Superior temporal gyrus (tissue), 1 donor: ENCODE results near the gene RAB26.
"Not testable (repeated sequence)": the region's sequence is repeated elsewhere in the genome, so short reads cannot be mapped to it uniquely, and the experiment has no call there.

Experiments used
- DNase-seq: peaks from one replicate; pipeline ENCODE4 v3.0.0-alpha.2; 2016; ENCODE audit errors: extremely low spot score

Gene RAB26

DNA sequence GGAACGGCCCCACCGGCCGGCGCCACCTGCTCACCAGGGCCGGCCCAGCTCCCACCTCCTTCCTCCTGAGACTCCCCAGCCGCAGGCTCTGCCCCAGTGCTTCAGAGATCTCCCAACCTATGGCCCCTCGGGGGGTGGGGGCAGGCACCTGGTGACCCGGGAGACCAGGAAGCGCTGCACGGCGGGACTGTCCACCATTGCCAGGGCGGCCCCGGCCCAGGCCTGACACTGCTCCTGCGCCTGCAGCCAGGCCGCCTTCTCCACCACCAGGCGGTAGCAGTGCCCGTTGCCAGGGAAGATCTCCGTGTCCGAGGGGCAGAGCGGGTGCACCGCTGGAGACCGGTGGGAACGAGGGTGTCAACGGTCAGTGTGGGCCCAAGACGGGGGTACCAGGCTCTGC, 31.1 kb upstream of the RAB26 start:
- not testable (repeated sequence) for DNase-seq

- DNase-seq: not testable (repeated sequence)
These were observed 30.3 kb upstream of the RAB26 start for GRCh38 chr16:2117960-2118722.

- peak; percentile 86 for DNase-seq
These were observed 27.1 kb upstream of the RAB26 start for GRCh38 chr16:2121325-2121724.

DNA sequence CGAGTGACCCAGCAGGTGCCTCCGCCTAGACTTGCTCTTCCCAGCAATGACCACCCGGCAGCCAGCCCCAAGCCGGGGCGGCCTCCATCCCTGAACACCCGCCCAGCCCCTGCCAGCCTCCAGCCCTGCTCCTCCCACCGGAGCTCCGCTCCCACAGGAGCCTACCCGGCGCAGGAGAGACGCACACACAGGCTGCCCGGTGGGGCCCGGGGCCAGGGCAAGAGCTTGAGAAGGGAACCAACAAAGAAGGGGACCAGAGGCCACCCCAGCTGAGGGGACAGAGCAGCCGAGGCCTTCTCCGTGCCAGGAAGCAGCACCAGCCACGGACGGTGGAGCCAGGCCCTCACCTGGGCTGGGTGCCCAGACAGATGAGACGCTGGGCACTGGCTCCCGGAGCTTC, 26.6 kb upstream of the RAB26 start:
- peak; percentile 31 for DNase-seq

- no peak for DNase-seq
These were observed 26.0 kb upstream of the RAB26 start for GRCh38 chr16:2122429-2122828.

- DNase-seq: not testable (repeated sequence)
These were observed 25.3 kb upstream of the RAB26 start for GRCh38 chr16:2122934-2123683.

DNA sequence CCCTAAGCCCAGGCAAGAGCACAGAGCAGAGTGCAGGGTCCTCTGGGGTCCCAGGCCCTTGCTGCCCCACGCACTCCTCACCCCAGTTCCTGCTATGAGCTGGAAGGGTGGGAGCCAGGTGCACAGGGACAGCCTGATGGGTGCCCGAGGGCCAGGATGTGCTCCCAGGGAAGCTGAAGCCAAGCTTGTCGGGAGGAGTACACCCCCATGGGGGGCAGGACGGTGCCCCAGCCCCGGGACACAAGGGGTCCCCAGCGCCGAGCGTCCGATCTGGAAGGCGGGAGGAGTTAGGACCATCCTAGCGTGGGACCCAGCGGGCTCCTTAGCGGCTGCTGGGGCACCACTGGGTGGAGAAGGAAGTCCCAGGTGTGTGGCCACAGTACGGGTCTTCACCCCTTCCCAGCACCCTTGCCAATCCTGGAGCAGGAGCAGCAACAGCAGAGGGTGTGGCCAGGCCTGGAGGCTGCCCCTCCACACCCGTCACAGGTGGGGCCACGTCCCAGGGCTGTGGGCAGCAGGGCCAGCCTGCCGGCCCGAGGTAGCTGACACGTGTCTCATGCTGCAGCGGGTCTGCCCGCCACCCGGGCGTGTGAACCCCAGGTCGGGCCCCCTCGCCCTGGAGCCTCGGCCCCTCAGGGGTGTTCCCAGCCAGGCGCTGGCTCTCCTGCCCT, 24.6 kb upstream of the RAB26 start:
- DNase-seq: not testable (repeated sequence)

DNA sequence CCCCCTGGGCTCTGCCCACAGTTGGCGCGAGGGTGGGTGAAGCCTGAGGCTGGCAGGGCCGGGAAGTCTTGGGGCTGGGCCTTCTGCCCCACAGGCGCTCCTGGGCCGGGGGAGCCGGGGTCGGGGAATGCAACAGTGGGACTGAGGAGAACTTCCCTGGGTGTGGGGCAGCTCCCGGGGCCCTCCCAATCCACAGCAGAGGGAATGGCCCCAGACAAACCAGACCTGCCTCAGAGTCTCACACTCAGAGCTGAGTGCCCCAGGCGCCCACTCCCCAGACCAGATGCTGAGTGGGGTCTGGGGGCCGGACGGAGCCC, 24.1 kb upstream of the RAB26 start:
- not testable (repeated sequence) for DNase-seq

DNA sequence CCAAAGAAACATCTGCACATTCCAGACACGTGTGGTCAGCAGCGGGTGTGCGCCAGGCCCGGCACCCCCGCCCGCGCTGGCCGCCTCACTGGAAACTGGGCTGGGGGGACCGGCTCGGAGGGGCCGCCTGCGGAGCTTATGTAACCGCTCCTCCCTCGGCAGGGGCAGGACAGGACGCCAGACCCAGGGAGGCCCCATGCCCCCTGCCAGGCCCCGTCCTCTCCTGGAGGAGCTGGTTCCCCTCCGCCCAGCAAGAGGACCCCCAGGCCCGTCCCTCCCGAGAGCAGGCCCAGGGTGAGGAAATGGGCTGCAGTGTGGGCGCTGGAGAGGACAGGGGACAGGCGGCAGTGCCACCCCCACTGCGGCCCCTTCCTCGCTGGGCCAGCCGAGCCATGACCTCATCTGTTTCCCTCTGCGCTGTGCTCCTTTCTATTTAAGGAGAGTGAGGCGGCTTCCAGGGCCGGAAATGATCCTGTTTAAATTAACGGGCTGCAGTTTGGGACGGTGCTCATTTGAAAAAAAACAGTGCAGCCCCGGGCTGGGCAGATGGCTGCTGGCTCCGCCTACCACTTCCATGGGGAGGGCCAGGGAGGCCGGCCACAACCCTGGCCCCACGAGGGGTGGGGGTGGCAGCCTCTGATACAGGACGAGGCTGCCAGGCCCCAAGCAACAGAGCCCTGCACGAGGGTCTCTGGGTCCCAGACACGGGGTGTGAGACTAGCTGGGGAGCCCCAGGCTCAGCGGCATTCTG, 23.6 kb upstream of the RAB26 start:
- not testable (repeated sequence) for DNase-seq

DNA sequence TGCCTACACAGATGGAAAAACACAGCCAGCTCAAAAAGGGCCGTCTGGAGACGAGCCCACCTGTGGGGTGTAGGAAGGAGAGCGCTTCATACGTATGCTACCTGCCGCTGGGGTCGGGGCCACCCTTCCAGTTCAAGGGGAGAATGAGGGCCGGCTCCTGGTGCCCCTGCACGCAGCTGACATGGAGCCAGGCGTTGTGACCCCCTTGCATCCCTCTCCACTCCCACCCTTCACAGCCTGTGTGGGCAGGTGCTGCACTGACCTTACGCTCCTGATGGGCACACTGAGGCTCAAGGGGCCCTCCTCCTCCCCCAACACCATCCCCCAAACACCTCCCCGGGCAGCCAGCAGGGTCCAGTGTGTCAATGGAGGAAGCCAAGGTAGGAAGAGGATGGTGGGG, 22.8 kb upstream of the RAB26 start:
- DNase-seq: not testable (repeated sequence)

GRCh38 chr16:2126161-2126743, 22.2 kb upstream of the RAB26 start:
- DNase-seq: peak; percentile 62

- not testable (repeated sequence) for DNase-seq
These were observed 21.4 kb upstream of the RAB26 start for GRCh38 chr16:2126928-2127556.

DNA sequence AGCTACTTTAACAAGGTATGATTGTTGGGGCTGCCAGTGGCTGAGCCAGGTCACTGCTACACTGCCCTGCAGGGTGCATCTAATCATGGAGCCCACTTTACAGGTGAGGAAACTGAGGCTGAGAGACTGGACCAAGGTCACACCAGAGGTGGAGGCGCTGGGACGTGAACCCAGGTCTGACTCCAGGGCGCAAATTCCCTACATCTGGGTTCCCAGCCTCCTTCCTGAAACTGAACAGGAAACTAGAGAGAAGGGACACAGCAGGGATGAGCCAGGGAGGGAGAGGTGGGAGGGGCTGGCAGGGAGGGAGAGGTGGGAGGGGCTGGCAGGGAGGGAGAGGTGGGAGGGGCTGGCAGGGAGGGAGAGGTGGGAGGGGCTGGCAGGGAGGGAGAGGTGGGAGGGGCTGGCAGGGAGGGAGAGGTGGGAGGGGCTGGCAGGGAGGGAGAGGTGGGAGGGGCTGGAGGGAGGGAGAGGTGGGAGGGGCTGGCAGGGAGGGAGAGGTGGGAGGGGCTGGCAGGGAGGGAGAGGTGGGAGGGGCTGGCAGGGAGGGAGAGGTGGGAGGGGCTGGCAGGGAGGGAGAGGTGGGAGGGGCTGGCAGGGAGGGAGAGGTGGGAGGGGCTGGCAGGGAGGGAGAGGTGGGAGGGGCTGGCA, 20.7 kb upstream of the RAB26 start:
- DNase-seq: not testable (repeated sequence)

GRCh38 chr16:2129251-2129650, 19.2 kb upstream of the RAB26 start:
- not testable (repeated sequence) for DNase-seq

- not testable (repeated sequence) for DNase-seq
These were observed 18.5 kb upstream of the RAB26 start for GRCh38 chr16:2129890-2130447.

GRCh38 chr16:2133797-2134196, 14.6 kb upstream of the RAB26 start:
- DNase-seq: not testable (repeated sequence)

- not testable (repeated sequence) for DNase-seq
These were observed 13.4 kb upstream of the RAB26 start for GRCh38 chr16:2135071-2135470.

DNA sequence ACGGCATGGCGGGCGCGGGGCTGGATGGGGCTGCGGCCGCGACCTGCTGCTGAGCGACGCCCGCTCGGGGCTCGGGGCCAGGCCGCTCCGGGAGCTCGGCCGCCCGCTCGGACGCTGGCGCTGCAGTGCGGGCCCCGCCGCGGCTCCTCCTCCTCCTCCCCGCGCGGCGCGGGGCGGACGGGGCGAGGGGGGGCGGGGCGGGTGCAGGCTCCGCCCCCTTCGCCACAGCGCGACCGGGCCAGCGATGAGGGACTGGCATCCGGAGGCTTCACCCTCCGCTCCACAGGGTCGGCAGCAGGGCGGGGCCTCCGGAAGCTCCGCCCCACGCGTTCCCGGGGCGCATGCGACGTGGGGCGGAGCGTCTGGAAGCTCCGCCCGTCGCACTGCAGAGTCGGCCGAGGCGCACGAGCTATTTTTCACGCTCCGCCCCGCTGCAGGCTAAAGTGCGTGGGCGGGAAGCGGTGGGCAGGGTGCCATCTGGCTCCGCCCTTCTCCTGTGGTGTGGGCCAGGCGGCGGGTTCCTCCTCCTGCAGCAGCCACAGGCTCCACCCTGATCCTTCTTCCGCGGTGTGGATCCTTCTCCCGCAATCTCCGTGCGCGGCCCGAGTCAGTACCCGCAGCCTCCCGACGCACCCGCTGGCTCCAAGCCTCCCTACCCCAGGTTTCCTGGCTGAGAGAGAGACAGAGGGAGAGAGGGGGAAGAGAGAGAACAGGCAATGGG, 12.5 kb upstream of the RAB26 start, which contains the start of gene PKD1:
Gene PKD1 (minus strand): TSS at position 129 of the 721 bp plus-strand sequence. CDS start 209 bp downstream, outside the sequence.
- peak; percentile 82 for DNase-seq
